ENCODE data around the gene FGF18.

FGF18 gene

DNA sequence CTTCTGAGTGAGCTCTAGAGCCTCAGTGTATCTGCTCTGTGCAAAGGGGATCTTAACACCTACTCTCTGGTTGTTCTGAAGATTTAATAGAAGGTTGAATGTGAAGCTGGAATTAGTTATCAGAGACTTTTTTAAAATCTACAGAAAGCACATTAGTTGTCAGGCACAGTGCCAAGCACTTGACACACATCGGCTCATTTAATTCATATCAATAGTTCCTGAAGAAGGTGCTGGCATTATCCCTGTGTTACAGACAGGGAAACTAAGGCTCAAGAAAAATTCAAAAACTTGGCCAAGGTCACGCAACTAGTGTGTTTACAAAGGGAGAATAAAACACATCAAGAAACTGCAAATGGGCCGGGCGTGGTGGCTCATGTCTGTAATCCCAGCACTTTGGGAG lies 80.2 kb downstream of the FGF18 start:
- no peak for DNase-seq
- H3K4me1 ChIP-seq: peaks cover 14% of the 10 kb centered on the region
- TF ChIP-seq, protein P1, sequence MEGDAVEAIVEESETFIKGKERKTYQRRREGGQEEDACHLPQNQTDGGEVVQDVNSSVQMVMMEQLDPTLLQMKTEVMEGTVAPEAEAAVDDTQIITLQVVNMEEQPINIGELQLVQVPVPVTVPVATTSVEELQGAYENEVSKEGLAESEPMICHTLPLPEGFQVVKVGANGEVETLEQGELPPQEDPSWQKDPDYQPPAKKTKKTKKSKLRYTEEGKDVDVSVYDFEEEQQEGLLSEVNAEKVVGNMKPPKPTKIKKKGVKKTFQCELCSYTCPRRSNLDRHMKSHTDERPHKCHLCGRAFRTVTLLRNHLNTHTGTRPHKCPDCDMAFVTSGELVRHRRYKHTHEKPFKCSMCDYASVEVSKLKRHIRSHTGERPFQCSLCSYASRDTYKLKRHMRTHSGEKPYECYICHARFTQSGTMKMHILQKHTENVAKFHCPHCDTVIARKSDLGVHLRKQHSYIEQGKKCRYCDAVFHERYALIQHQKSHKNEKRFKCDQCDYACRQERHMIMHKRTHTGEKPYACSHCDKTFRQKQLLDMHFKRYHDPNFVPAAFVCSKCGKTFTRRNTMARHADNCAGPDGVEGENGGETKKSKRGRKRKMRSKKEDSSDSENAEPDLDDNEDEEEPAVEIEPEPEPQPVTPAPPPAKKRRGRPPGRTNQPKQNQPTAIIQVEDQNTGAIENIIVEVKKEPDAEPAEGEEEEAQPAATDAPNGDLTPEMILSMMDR (IDR thresholded peaks at IDR 0.05; ENCODE audit: low read depth, low read length): no peak
- no peaks in the 10 kb centered on the region for H3K9me3 ChIP-seq
- no peaks in the 10 kb centered on the region for H3K36me3 ChIP-seq
- H3K27me3 ChIP-seq: no peaks in the 10 kb centered on the region
- H3K4me3 ChIP-seq (ENCODE audit: low read depth, low read length): no peak overlapping the region

DNA sequence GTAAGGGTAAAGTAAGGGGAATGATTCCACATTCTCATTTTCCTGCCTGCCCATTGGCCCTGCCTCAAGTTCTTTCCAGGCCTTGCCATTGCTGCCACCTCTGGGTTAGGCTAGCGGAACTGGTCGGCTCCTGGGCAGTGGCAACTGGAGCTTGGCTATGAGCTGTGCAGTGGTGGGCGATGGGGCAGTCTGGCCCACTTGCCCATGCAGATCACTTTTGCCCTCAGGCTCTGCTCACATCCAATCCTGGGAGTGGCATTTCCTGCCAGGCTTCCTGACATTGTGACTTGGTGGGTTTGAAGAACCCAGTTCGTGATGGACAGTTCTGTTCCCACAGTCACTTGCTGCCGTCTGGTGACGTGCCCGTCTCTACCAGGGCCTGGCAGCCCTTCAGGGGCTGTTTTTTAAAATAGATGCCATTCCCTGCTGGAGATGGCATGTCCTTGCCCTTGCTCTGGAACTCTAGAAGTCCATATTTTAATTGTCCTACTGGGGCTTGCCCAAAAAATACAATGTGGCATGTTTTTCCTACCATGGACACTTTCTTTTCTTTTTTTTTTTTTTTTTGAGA lies 86.1 kb downstream of the FGF18 start:
- TF ChIP-seq, protein P1 (IDR thresholded peaks at IDR 0.05; ENCODE audit: low read depth, low read length): no peak
- Histone ChIP-seq H3K27me3 (no peaks in the 10 kb centered on the region), H3K9me3 (no peaks in the 10 kb centered on the region), H3K4me3 (ENCODE audit: low read depth, low read length) (no peak overlapping the region), H3K36me3 (no peaks in the 10 kb centered on the region), H3K4me1 (no peaks in the 10 kb centered on the region)
- DNase-seq: no peak

DNA sequence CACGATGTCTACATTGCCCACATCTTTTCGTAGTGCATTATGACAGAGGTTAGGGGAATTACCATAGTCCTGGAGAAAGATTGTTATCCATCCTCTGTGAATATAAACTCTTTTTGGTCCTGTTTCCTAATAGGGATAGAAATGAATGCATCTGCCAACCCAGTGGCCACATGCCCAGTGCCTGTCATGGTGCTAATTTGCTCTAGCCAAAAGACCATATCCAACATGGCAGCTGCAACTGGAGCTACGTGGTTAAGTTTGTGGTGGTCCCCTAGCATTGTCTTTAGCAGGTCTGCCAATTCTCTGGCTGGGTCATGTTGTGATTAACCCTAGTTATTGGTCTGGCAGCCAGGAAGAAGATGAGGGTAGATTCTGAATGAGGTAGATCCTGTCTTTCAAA lies 87.5 kb downstream of the FGF18 start:
- H3K4me3 ChIP-seq (ENCODE audit: low read depth, low read length): no peak overlapping the region

More for the DNA sequence above, 87.5 kb downstream of the FGF18 start:
- H3K36me3 ChIP-seq: no peaks in the 10 kb centered on the region
- H3K9me3 ChIP-seq: no peaks in the 10 kb centered on the region
- DNase-seq: no peak
- TF ChIP-seq, protein P1 (IDR thresholded peaks at IDR 0.05; ENCODE audit: low read depth, low read length): no peak
- H3K27me3 ChIP-seq: no peaks in the 10 kb centered on the region
- H3K4me1 ChIP-seq: no peaks in the 10 kb centered on the region

Measured in BE2C (cell line).